GM12801 (cell line): ENCODE results near the gene ALAS1.

Source experiments
- CTCF ChIP-seq: IDR thresholded peaks from one replicate; pipeline ENCODE4 v1.5.1; 2011; ENCODE audit warnings: control low read depth; ENCODE audit not compliant: insufficient read length; ENCODE audit errors: extremely low read depth

Gene ALAS1

DNA sequence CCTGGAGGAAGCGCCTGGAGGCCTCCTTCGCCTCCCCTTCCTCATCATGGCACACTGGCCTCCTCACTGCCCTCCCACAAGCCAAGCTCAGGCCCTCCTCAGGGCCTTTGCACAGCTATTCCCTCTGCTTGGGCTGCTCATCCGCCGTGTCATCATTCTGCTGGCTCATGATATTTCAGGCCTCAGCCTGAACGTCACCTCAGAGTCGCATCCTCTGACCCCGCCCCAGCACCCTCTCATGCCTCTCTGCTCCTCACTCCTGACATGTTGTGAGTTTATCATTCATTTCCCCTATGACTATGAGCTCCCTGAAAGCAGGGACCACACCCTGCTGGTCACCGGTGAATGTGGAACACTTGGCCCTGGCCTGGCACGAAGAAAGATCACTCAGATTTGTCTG, 23.1 kb upstream of the ALAS1 start:
- TF ChIP-seq CTCF = no peak

DNA sequence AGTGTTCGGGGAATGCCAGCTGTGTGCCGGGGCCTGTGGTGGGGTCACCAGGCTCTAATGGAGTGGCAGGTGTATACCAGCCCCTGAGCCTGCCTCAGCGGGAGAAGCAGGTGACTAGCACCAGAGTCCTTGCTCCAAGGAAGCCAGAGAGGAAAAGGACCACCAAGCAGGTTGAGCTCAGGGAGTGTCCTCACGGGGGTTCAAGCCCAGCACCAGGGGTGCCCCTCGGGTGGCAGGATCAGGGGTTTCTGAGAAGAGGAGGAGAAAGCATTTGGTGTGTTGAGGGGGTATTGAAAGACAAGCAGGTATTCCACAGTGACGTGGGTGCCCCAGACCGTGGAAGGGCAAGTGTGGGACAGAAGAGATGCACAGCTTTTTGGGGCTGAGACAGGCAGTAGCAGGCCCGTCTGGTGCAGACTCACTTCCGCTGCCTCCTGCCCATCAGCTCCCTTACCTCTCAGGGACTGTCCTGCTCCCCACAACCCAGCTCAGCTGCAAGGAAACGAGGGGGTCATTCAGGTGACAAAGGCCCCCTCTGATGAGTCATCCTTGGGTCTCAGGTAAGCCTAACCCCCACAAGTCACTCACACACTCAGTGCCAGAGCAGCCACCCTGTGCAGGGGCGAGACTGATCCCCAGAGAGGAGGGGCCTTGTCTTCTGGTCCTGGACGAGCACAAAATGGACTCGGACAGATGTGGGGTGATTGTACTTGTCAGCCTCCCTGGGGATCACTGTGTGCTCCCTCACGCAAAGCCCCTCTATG, 22.4 kb upstream of the ALAS1 start:
- no peak for TF ChIP-seq CTCF

DNA sequence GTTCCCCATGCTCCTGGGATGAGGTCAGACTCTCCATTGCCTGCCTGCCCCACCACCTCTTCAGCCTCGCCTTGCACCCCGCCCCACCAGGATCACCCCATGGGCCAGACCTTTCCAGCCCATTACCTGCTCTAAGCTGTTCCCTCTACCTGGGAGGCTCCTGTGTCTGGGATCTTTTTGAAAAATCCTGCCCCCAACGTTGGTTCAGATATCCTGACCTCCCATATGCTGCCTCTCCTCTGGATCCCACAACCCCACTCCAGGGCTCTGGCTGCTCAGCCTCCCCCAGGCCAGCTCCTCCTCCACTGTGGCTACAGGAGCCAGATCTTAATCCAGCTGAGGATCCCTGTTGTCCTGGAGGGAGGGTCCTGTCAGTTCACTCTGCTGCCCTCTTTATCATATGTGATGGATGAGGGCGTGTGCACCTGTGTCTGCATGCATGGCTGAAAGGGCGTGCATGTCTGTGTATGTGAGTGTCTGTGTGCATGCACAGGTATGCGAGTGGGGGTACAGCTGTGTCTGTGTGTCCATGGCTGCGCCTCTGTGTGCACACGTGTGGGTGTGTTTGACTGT, 21.7 kb upstream of the ALAS1 start:
- no peak for TF ChIP-seq CTCF

- no peak for TF ChIP-seq CTCF
Observed at GRCh38 chr3:52176951-52177700, 20.8 kb upstream of the ALAS1 start.

- no peak for TF ChIP-seq CTCF
Observed at GRCh38 chr3:52177701-52178042, 20.3 kb upstream of the ALAS1 start.

DNA sequence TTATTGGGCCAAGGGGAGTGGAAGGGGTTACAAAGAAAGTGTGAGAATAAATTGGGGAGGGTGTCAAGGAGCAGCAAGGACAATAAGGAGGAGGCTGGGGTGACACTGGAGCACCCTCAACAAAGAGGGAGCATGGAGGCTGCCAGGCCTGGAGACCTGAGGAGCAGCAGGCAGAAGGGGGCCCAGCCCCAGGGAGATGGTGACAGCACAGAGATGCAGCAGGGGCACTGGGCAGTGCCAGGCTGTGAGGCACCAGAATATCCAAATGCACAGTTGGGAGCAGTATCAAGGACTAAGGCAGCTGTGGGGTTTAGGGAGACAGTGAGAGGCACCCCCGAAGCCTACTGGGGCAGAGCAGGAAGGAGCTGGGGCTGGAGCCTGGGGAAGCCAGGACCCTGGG, 19.4 kb upstream of the ALAS1 start:
- no peak for TF ChIP-seq CTCF

GRCh38 chr3:52181543-52181942, 16.4 kb upstream of the ALAS1 start:
- no peak for TF ChIP-seq CTCF
